GM12878 (cell line): Measurements from ENCODE around the gene ZSCAN20. TPM values are rescaled to one million over a fixed set of nuclear protein-coding genes. Genes with fewer than 3 reads are reported as not detected.

Experiments used
- ATAC-seq: fragments of 200-7000 bp; cut with Tn5 transposase; 3 replicates; pipeline ENCODE4 v1.9.1; 2020; ENCODE audit warnings: mild to moderate bottlenecking, moderate library complexity
- BruUV-seq: library from RNA; stranded (reverse); fragments of 400-500 nt; replicated peaks from 2 replicates; lab custom pipeline; 2021; lab: Mats Ljungman, UMichigan
- CTCF ChIA-PET: fragments of 300-600 bp; sonication (Branson Sonifier 250); formaldehyde crosslinking; extraction: SDS; loops from one replicate; lab custom pipeline; 2021; ENCODE audit warnings: inconsistent platforms; lab: Yijun Ruan, JAX
- POLR2A ChIA-PET: fragments of 350-600 bp; formaldehyde crosslinking; extraction: SDS; loops from one replicate; lab custom pipeline; 2021; ENCODE audit warnings: inconsistent platforms; lab: Charles Lee
- RAD21 ChIA-PET: fragments of 300-600 bp; sonication (Branson Sonifier 250); formaldehyde crosslinking; loops from one replicate; lab custom pipeline; 2023; ENCODE audit warnings: antibody characterized with exemption; ENCODE audit not compliant: unreplicated experiment; lab: Charles Lee
- SMC1A ChIA-PET: fragments of 300-600 bp; sonication (Branson Sonifier 250); formaldehyde crosslinking; loops from one replicate; lab custom pipeline; 2023; ENCODE audit not compliant: unreplicated experiment, uncharacterized antibody; lab: Charles Lee
- DNase-seq: peaks from one replicate; pipeline ENCODE4 v3.0.0-alpha.2; 2011; ENCODE audit warnings: low read depth, low spot score
- FAIRE-seq: peaks from 3 replicates; lab custom pipeline; 2011; peaks lifted over from hg19 to GRCh38; lab: Jason Lieb, UNC
- H2AFZ ChIP-seq: 2 replicates; pipeline ENCODE4 v1.6.0; 2011; ENCODE audit warnings: low read depth, low read length, control low read depth; ENCODE audit not compliant: control insufficient read depth
- H3K27ac ChIP-seq: 2 replicates; pipeline ENCODE4 v1.5.1; 2011; ENCODE audit warnings: control low read depth; ENCODE audit not compliant: control insufficient read depth, insufficient read depth
- H3K27me3 ChIP-seq, 2 experiments: replicated peaks in 1 of 2; 2 replicates each; pipeline versions ENCODE4 v1.6.0 to v1.6.1; 2011; ENCODE audit warnings: low read length in 1 of 2; ENCODE audit not compliant: control insufficient read depth in 2 of 2, insufficient read depth in 2 of 2
- H3K36me3 ChIP-seq, 2 experiments: 2 replicates each; pipeline ENCODE4 v1.5.1; 2011; ENCODE audit warnings: low read length in 1 of 2; ENCODE audit not compliant: control insufficient read depth in 2 of 2, insufficient read depth in 2 of 2
- H3K4me1 ChIP-seq: 2 replicates; pipeline ENCODE4 v1.6.1; 2011; ENCODE audit warnings: mild to moderate bottlenecking, low read length, moderate library complexity, mixed read lengths; ENCODE audit not compliant: control insufficient read depth, insufficient read depth
- H3K4me2 ChIP-seq: 2 replicates; pipeline ENCODE4 v1.6.0; 2011; ENCODE audit warnings: control low read depth; ENCODE audit not compliant: control insufficient read depth, insufficient read depth
- H3K4me3 ChIP-seq: fragments of 200-600 bp; sonication (generic); 2 replicates; pipeline ENCODE4 v1.5.1; 2016
- H3K79me2 ChIP-seq: 2 replicates; pipeline ENCODE4 v1.6.0; 2011; ENCODE audit warnings: low read length; ENCODE audit not compliant: control insufficient read depth, insufficient read depth
- H3K9ac ChIP-seq: 2 replicates; pipeline ENCODE4 v1.8.0; 2011; ENCODE audit warnings: low read length, control low read depth, mixed read lengths; ENCODE audit not compliant: control insufficient read depth, insufficient read depth
- H3K9me3 ChIP-seq: replicated peaks from 3 replicates; pipeline ENCODE4 v1.5.1; 2011; ENCODE audit warnings: mild to moderate bottlenecking, low read length; ENCODE audit not compliant: control insufficient read depth, insufficient read depth
- H4K20me1 ChIP-seq: 2 replicates; pipeline ENCODE4 v1.6.0; 2011; ENCODE audit not compliant: control insufficient read depth, insufficient read depth
- BMI1 ChIP-seq: fragments of 450-650 bp; IDR thresholded peaks from 2 replicates; pipeline ENCODE4 v1.6.1; 2016; ENCODE audit warnings: mild to moderate bottlenecking, moderate library complexity, borderline replicate concordance
- EZH2 ChIP-seq: IDR thresholded peaks from 2 replicates; pipeline ENCODE4 v1.6.1; 2012; ENCODE audit warnings: low read depth, mild to moderate bottlenecking, control low read depth, inconsistent platforms, low read length, borderline replicate concordance; ENCODE audit not compliant: control insufficient read depth
- KDM1A ChIP-seq: fragments of 200-600 bp; sonication (generic); IDR thresholded peaks from 2 replicates; pipeline ENCODE4 v1.6.1; 2016; ENCODE audit warnings: borderline replicate concordance
- RAD21 ChIP-seq: IDR thresholded peaks from 2 replicates; pipeline ENCODE4 v1.6.1; 2011; ENCODE audit warnings: mild to moderate bottlenecking, low read depth, low read length, moderate library complexity; ENCODE audit not compliant: insufficient read depth
- RCOR1 ChIP-seq: conservative IDR thresholded peaks from 2 replicates; pipeline ENCODE4 v1.6.1; 2012; ENCODE audit warnings: low read depth, low read length, improper control_type of control experiment
- RUNX3 ChIP-seq: IDR thresholded peaks from 2 replicates; pipeline ENCODE4 v1.6.1; 2012; ENCODE audit warnings: low read length, inconsistent platforms
- SREBF2 ChIP-seq: IDR thresholded peaks from 2 replicates; pipeline ENCODE4 v1.6.1; 2012; ENCODE audit warnings: mild to moderate bottlenecking, low read length
- ZNF207 ChIP-seq: fragments of 450-650 bp; IDR thresholded peaks from 2 replicates; pipeline ENCODE4 v1.6.1; 2014; ENCODE audit warnings: antibody characterized with exemption, mild to moderate bottlenecking, borderline replicate concordance
- ZZZ3 ChIP-seq: IDR thresholded peaks from 2 replicates; pipeline ENCODE4 v1.6.1; 2011; ENCODE audit warnings: low read depth; ENCODE audit not compliant: control insufficient read depth, insufficient read length
- WGBS: methylation state at CpG from one replicate; pipeline ENCODE4 v1.1.6; 2016; ENCODE audit warnings: low lambda C conversion rate; ENCODE audit not compliant: insufficient replicate concordance, insufficient coverage; ENCODE audit errors: missing lambda C conversion rate; 5-methylcytosine and 5-hydroxymethylcytosine counted together
- in situ Hi-C: fragments of 300-500 bp; cut with MboI; formaldehyde crosslinking; loops from 9 replicates; pipeline ENCODE4 v1.14.3; 2018; ENCODE audit warnings: mixed read lengths
- intact Hi-C: fragments of 100-400 bp; cut with micrococcal nuclease; formaldehyde crosslinking; loops from one replicate; pipeline ENCODE4 v1.14.2; 2022; ENCODE audit not compliant: unreplicated experiment
- polyA plus RNA-seq, 11 experiments: library from polyadenylated mRNA; depleted of rRNA in 4 of 11; unstranded in 6 of 11; stranded (reverse) in 5 of 11; fragments of >200 nt; fragmentation: Nextera tagmentation in 4 of 11; fragmentation: Illumina TruSeq in 1 of 11; extraction: Ambion mirVana in 4 of 11; extraction: Trizol in 1 of 11; gene quantifications; 1 replicate in 1 of 11; 2 replicates in 10 of 11; pipeline versions ENCODE4 v1.2.1 to v1.2.3, GENCODE V29; 2011 to 2016; ENCODE audit warnings: inconsistent platforms in 2 of 11, missing spikeins in 2 of 11, low read depth in 1 of 11
- total RNA-seq, 4 experiments: library from RNA; depleted of rRNA in 3 of 4; stranded (reverse); fragments of >200 nt in 3 of 4; fragmentation: Illumina TruSeq in 1 of 4; extraction: Trizol in 1 of 4; gene quantifications; 2 replicates each; pipeline versions ENCODE4 v1.2.1 to v1.2.3, GENCODE V29; 2013 to 2021
- TF ChIP-seq, protein P1 (sequence below): fragments of 450-650 bp; IDR thresholded peaks from 2 replicates; pipeline ENCODE4 v1.6.1; 2017; ENCODE audit warnings: mild to moderate bottlenecking, moderate library complexity
- TF ChIP-seq, protein P2 (sequence below): IDR thresholded peaks from 2 replicates; pipeline ENCODE4 v1.6.1; 2012; ENCODE audit warnings: low read depth, low read length, improper control_type of control experiment
- TF ChIP-seq, protein P3 (sequence below): fragments of 450-650 bp; IDR thresholded peaks from 2 replicates; pipeline ENCODE4 v1.6.1; 2016; ENCODE audit warnings: mild to moderate bottlenecking, moderate library complexity, borderline replicate concordance
- TF ChIP-seq, protein P4 (sequence below): fragments of 450-650 bp; IDR thresholded peaks from 2 replicates; pipeline ENCODE4 v1.6.1; 2017; ENCODE audit warnings: mild to moderate bottlenecking

The ZSCAN20 gene
- total and polyA plus RNA-seq, 10 of the 15 experiments (the other 5 are each of a cell fraction or from before 2014, with no cell fraction given), result 0.35 to 5.1 (median 2.4) TPM

DNA sequence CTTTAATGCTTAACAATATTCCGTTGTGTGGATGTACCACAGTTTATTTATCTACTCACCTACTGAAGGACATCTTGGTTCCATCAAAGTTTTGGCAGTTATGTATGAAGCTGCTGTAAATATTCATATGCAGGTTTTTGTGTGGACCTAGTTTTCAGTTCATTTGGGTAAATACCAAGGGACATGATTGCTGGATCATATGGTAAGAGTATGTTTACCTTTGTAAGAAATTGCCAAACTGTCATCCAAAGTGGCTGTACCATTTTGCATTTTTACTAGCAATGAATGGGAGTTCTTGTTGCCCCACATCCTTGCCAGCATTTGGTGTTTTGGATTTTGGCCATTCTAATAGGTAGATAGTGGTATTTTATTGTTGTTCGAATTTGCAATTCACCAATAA lies 10.0 kb downstream of the ZSCAN20 start:
- Histone ChIP-seq H3K27me3 (no peaks in the 10 kb centered on the region), H2AFZ (no peak overlapping the region), H3K9ac (no peak overlapping the region), H3K4me3 (no peak overlapping the region), H4K20me1 (no peaks in the 10 kb centered on the region), H3K27ac (no peak overlapping the region), H3K4me1 (no peaks in the 10 kb centered on the region), H3K9me3 (no peaks in the 10 kb centered on the region; the same call in 2 of the 3 replicates), H3K36me3 (peaks cover 3 to 10% of the 10 kb centered on the region in 2 experiments), H3K4me2 (no peak overlapping the region), H3K79me2 (no peaks in the 10 kb centered on the region)
- FAIRE-seq (no peak), ATAC-seq (no peak), DNase-seq (no peak)
- SMC1A ChIA-PET, result interaction anchor here (1.8 kb wide), 1 partner anchor 11 kb away, joined by 10 read pairs; the partner anchor contains the start of gene ZSCAN20
- in situ Hi-C loops, result no loop called here
- BruUV-seq, result no TSS peak
- CTCF ChIA-PET, result interaction anchor here (2.1 kb wide), 1 partner anchor 11 kb away, joined by 7 read pairs; the partner anchor contains the start of gene ZSCAN20
- WGBS, result 96% methylated on average over 2 of the region's 2 CpGs
- RAD21 ChIA-PET, result no interaction called here
- intact Hi-C loops, result no loop called here
- POLR2A ChIA-PET, result no interaction called here
- no peak for TF ChIP-seq ZZZ3
- no peak for TF ChIP-seq ZNF207
- no peak for TF ChIP-seq SREBF2
- TF ChIP-seq, protein P1, sequence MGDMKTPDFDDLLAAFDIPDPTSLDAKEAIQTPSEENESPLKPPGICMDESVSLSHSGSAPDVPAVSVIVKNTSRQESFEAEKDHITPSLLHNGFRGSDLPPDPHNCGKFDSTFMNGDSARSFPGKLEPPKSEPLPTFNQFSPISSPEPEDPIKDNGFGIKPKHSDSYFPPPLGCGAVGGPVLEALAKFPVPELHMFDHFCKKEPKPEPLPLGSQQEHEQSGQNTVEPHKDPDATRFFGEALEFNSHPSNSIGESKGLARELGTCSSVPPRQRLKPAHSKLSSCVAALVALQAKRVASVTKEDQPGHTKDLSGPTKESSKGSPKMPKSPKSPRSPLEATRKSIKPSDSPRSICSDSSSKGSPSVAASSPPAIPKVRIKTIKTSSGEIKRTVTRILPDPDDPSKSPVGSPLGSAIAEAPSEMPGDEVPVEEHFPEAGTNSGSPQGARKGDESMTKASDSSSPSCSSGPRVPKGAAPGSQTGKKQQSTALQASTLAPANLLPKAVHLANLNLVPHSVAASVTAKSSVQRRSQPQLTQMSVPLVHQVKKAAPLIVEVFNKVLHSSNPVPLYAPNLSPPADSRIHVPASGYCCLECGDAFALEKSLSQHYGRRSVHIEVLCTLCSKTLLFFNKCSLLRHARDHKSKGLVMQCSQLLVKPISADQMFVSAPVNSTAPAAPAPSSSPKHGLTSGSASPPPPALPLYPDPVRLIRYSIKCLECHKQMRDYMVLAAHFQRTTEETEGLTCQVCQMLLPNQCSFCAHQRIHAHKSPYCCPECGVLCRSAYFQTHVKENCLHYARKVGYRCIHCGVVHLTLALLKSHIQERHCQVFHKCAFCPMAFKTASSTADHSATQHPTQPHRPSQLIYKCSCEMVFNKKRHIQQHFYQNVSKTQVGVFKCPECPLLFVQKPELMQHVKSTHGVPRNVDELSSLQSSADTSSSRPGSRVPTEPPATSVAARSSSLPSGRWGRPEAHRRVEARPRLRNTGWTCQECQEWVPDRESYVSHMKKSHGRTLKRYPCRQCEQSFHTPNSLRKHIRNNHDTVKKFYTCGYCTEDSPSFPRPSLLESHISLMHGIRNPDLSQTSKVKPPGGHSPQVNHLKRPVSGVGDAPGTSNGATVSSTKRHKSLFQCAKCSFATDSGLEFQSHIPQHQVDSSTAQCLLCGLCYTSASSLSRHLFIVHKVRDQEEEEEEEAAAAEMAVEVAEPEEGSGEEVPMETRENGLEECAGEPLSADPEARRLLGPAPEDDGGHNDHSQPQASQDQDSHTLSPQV, result no peak
- TF ChIP-seq RUNX3, result no peak
- TF ChIP-seq, protein P2, sequence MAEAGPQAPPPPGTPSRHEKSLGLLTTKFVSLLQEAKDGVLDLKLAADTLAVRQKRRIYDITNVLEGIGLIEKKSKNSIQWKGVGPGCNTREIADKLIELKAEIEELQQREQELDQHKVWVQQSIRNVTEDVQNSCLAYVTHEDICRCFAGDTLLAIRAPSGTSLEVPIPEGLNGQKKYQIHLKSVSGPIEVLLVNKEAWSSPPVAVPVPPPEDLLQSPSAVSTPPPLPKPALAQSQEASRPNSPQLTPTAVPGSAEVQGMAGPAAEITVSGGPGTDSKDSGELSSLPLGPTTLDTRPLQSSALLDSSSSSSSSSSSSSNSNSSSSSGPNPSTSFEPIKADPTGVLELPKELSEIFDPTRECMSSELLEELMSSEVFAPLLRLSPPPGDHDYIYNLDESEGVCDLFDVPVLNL, result no peak
- no peak for TF ChIP-seq BMI1
- TF ChIP-seq, protein P3, sequence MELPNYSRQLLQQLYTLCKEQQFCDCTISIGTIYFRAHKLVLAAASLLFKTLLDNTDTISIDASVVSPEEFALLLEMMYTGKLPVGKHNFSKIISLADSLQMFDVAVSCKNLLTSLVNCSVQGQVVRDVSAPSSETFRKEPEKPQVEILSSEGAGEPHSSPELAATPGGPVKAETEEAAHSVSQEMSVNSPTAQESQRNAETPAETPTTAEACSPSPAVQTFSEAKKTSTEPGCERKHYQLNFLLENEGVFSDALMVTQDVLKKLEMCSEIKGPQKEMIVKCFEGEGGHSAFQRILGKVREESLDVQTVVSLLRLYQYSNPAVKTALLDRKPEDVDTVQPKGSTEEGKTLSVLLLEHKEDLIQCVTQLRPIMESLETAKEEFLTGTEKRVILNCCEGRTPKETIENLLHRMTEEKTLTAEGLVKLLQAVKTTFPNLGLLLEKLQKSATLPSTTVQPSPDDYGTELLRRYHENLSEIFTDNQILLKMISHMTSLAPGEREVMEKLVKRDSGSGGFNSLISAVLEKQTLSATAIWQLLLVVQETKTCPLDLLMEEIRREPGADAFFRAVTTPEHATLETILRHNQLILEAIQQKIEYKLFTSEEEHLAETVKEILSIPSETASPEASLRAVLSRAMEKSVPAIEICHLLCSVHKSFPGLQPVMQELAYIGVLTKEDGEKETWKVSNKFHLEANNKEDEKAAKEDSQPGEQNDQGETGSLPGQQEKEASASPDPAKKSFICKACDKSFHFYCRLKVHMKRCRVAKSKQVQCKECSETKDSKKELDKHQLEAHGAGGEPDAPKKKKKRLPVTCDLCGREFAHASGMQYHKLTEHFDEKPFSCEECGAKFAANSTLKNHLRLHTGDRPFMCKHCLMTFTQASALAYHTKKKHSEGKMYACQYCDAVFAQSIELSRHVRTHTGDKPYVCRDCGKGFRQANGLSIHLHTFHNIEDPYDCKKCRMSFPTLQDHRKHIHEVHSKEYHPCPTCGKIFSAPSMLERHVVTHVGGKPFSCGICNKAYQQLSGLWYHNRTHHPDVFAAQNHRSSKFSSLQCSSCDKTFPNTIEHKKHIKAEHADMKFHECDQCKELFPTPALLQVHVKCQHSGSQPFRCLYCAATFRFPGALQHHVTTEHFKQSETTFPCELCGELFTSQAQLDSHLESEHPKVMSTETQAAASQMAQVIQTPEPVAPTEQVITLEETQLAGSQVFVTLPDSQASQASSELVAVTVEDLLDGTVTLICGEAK, result no peak
- no peak for TF ChIP-seq RCOR1
- no peak for TF ChIP-seq KDM1A
- TF ChIP-seq, protein P4, sequence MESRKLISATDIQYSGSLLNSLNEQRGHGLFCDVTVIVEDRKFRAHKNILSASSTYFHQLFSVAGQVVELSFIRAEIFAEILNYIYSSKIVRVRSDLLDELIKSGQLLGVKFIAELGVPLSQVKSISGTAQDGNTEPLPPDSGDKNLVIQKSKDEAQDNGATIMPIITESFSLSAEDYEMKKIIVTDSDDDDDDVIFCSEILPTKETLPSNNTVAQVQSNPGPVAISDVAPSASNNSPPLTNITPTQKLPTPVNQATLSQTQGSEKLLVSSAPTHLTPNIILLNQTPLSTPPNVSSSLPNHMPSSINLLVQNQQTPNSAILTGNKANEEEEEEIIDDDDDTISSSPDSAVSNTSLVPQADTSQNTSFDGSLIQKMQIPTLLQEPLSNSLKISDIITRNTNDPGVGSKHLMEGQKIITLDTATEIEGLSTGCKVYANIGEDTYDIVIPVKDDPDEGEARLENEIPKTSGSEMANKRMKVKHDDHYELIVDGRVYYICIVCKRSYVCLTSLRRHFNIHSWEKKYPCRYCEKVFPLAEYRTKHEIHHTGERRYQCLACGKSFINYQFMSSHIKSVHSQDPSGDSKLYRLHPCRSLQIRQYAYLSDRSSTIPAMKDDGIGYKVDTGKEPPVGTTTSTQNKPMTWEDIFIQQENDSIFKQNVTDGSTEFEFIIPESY, result no peak
- TF ChIP-seq RAD21, result no peak
- TF ChIP-seq EZH2, result no peak
